ENCODE results near the gene SDC4.

Gene SDC4

DNA sequence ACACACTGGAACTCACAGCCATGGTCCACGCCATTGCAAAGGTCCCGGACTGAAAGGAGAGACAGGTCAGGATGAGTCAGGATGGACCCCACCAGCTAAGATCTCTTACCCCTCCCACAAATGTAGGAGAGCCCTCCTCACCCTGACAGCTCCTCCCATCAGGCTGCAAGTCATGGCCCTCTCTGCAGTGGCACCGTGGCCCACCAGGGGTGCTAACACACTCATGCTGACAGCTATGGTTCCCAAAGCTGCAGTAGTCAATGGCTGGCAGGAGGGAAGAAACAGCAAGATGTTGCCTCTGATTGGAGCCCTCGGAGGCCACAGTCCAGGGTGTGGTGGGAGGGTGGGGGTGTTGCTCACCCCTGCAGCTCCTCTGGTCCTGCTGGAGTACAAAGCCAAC is 47.3 kb downstream of the SDC4 start:
- no peaks in the 10 kb centered on the region for H3K9me3 ChIP-seq
- H3K4me1 ChIP-seq: no peaks in the 10 kb centered on the region
- H4K20me1 ChIP-seq: no peaks in the 10 kb centered on the region
- H3K36me3 ChIP-seq: no peaks in the 10 kb centered on the region
- H3K27me3 ChIP-seq: no peaks in the 10 kb centered on the region
- H3K27ac ChIP-seq: no peak overlapping the region
- H3K9ac ChIP-seq: no peak overlapping the region
- H3K4me2 ChIP-seq: no peak overlapping the region
- no peak for TF ChIP-seq Cebpa-rat (IDR thresholded peaks at IDR 0.05)
- H3K4me3 ChIP-seq: no peak overlapping the region

DNA sequence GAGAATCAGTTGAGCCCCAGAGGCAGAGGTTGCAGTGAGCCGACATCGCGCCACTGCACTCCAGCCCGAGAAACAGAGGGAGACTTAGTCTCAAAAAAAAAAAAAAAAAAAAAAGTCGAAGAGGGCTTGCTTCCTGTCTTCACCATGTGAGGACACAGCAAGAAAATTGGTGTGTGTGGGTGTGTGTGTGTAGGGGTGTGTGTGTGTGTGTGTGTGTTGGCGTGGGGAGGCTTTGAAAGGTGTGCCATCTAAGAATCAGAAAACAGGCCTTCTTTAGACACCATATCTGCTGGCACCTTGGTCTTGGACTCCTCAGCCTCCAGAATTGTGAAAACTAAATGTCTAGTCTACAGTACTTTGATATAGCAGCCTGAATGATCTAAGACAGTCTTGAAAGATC is 48.4 kb downstream of the SDC4 start:
- Histone ChIP-seq H4K20me1 (no peaks in the 10 kb centered on the region), H3K4me1 (no peaks in the 10 kb centered on the region), H3K36me3 (no peaks in the 10 kb centered on the region), H3K4me3 (no peak overlapping the region), H3K9ac (no peak overlapping the region), H3K4me2 (no peak overlapping the region), H3K27ac (no peak overlapping the region), H3K27me3 (no peaks in the 10 kb centered on the region), H3K9me3 (peaks cover 5% of the 10 kb centered on the region)
- no peak for TF ChIP-seq Cebpa-rat (IDR thresholded peaks at IDR 0.05)

DNA sequence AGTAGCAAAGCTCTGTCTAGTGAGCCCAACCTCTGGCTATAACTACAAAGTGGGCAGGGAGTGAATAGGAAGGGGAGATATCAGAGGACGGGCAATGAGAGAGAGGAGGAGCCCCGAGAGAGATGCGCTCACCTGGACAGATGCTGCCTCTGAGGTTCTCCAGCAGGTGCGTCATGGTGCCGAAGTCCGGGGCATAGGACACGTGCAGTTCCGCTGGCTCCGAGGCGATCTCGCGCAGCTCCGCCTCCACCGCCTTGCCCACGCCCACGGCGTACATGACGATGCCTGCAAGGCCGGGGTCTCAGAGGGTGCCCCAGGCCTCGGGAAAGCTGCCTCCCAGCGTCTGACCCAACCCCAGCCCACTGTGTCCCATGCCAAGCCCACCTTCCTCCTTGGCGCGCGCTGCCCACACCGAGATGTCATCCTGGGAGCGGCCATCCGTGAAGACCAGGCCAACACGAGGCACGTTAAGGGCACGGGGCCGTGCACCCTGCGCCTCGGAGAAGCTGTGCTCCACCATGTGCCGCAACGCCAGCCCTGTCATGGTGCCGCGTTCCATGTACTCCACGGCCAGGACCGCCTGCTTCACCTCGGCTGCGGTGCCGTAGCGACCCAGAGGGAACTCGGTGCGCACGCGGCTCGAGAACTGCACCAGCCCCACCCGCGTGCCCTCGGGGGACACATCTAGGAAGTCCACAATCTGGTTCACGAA is 50.3 kb downstream of the SDC4 start:
- Histone ChIP-seq H3K4me3 (no peak overlapping the region), H3K9ac (no peak overlapping the region), H3K9me3 (peaks cover 8% of the 10 kb centered on the region), H4K20me1 (no peaks in the 10 kb centered on the region), H3K4me1 (no peaks in the 10 kb centered on the region), H3K4me2 (no peak overlapping the region), H3K27ac (no peak overlapping the region), H3K27me3 (peaks cover 14% of the 10 kb centered on the region), H3K36me3 (no peaks in the 10 kb centered on the region)
- no peak for TF ChIP-seq Cebpa-rat (IDR thresholded peaks at IDR 0.05)

DNA sequence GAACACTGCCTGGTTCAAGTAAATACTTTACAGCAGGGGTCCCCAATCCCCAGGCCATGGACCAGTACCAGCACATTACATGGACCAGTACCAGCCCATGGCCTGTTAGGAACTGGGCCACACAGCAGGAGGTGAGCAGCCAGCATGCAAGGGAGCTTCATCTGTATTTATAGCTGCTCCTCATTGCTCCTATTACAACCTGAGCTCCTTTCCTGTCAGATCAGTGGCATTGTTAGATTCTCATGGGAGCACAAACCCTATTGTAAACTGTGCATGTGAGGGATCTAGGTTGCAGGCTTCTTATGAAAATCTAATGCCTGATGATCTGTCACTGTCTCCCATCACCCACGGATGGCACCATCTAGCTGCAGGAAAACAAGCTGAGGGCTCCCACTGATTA is 53.6 kb downstream of the SDC4 start:
- no peak overlapping the region for H3K9ac ChIP-seq
- TF ChIP-seq Cebpa-rat (IDR thresholded peaks at IDR 0.05): no peak
- H3K4me1 ChIP-seq: peaks cover 12% of the 10 kb centered on the region
- H3K4me3 ChIP-seq: no peak overlapping the region
- H3K27ac ChIP-seq: no peak overlapping the region
- no peaks in the 10 kb centered on the region for H3K36me3 ChIP-seq
- peaks cover 8% of the 10 kb centered on the region for H3K9me3 ChIP-seq
- peaks cover 24% of the 10 kb centered on the region for H3K27me3 ChIP-seq
- H4K20me1 ChIP-seq: no peaks in the 10 kb centered on the region
- no peak overlapping the region for H3K4me2 ChIP-seq

DNA sequence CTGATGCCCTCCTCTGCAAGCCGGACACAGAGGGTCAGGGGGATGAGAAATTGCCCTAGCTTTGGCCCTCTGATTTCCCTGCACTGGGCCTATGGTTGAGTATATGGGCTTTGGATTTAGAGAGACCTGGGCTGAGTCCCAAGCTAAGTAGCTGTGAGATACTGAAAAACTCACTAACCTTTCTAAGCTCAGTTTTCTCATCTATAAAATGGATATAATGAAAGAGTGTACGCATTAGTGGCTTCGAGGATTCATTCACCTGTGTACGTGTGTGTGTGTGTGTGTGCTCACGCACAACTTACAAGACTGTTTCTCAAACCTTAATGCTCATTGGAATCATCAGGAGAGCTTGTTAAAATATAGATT is 54.2 kb downstream of the SDC4 start:
- no peak overlapping the region; the same call in 1 of the 2 replicates for H3K9ac ChIP-seq
- H3K4me1 ChIP-seq: peaks cover 12% of the 10 kb centered on the region
- no peaks in the 10 kb centered on the region for H4K20me1 ChIP-seq
- TF ChIP-seq Cebpa-rat (IDR thresholded peaks at IDR 0.05): no peak
- H3K4me2 ChIP-seq: peak overlapping the region; percentile 81; the same call in 1 of the 2 replicates
- H3K27ac ChIP-seq: no peak overlapping the region
- peaks cover 24% of the 10 kb centered on the region for H3K27me3 ChIP-seq
- H3K9me3 ChIP-seq: peaks cover 8% of the 10 kb centered on the region
- H3K36me3 ChIP-seq: no peaks in the 10 kb centered on the region
- H3K4me3 ChIP-seq: peak overlapping the region; percentile 68

DNA sequence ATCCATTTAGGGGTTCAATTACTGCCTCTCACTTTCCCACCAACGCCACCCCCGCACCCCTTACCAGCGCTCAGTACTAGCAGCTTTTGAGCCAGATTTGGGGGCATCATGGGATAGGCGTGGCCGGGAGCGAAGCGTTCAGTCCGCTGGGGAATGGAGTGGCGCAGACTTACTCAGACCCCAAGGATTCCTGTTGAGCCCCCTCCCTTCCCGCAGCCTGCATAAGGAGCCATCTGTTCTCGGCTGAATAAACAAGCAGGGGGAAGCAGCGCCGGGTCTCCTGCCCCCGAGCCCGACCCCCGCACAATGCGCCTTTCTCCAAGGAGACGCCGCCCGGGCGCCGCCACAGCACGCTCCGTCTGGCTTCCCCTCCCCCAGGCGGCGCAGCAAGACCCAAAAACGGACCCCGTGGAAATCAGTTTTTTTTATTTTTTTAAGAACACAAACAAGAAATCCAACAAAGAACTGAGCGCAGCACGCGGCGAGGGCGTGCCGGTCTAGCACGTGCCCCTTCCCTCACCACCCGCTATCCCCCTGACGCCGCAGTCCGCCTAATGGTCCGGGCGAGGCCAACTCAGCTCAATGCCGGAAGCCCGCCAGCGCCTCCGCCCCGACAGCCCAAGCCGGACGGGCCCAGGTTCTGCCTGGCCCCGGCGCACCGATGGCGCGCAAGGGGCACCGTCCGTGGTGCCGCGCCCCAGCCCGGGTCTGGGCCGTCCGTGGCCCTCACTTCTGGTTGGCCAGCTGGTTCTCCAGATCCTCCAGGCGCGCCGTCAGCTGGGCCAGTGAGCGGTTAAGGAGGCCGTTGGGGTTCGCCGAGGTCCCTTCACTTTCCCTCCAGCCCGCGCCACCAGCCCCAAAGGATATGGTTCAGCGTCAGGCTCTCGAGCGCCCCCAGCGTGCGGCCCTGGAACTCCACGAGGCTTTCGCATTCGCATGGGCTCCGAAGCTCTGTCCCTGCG is 54.9 kb downstream of the SDC4 start:
- Histone ChIP-seq H3K27ac (peak overlapping the region; percentile 64), H3K9me3 (peaks cover 8% of the 10 kb centered on the region), H3K4me3 (peak overlapping the region; percentile 68), H3K9ac (peak overlapping the region; percentile 39), H4K20me1 (no peaks in the 10 kb centered on the region), H3K4me1 (peaks cover 12% of the 10 kb centered on the region), H3K36me3 (no peaks in the 10 kb centered on the region), H3K4me2 (peak overlapping the region; percentile 81), H3K27me3 (peaks cover 24% of the 10 kb centered on the region)
- no peak for TF ChIP-seq Cebpa-rat (IDR thresholded peaks at IDR 0.05)

DNA sequence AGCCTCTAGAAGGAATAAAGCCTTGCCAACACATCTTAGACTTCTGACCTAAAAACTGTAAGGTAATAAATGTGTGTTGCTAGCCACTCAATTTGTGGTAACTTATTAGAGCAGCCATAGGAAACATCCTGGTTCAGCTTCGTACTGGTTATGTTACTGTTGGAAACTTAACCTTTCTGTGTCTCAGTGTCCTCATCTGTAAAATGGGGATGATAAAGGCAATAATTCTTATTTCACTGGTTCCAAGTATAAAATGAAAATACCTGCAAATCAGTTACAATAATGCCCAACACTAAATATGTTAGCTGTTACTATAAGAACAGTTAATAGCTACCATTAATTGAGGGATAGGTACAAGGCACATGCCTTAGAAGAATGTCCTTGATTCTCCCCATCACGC is 55.9 kb downstream of the SDC4 start:
- Histone ChIP-seq H3K9ac (no peak overlapping the region), H3K36me3 (no peaks in the 10 kb centered on the region), H3K4me1 (peaks cover 12% of the 10 kb centered on the region), H3K27ac (no peak overlapping the region), H3K4me2 (no peak overlapping the region), H3K27me3 (peaks cover 24% of the 10 kb centered on the region), H4K20me1 (no peaks in the 10 kb centered on the region), H3K9me3 (peaks cover 8% of the 10 kb centered on the region), H3K4me3 (no peak overlapping the region)
- TF ChIP-seq Cebpa-rat (IDR thresholded peaks at IDR 0.05): no peak

DNA sequence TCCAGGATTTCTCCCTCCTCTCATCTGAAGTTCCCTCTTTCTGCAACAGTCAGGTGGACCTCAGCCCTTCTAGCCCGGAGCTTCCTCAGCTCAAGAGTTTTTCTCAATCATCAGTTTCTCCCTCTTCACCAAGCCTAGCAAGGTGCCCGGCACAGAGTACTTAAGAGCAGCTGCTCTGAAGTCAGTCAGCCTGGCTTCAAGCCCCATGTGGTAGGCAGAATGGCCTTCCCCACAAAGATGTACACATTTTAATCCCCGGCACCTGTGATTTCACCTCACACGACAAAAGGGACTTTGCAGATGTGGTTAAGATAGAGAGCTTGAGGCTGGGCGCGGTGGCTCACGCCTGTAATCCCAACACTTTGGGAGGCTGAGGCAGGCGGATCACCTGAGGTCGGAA is 56.7 kb downstream of the SDC4 start:
- Histone ChIP-seq H3K27ac (no peak overlapping the region), H3K4me2 (no peak overlapping the region), H3K4me3 (no peak overlapping the region), H3K27me3 (peaks cover 24% of the 10 kb centered on the region), H3K4me1 (peaks cover 12% of the 10 kb centered on the region), H4K20me1 (no peaks in the 10 kb centered on the region), H3K9ac (no peak overlapping the region), H3K9me3 (peaks cover 8% of the 10 kb centered on the region), H3K36me3 (no peaks in the 10 kb centered on the region)
- no peak for TF ChIP-seq Cebpa-rat (IDR thresholded peaks at IDR 0.05)

DNA sequence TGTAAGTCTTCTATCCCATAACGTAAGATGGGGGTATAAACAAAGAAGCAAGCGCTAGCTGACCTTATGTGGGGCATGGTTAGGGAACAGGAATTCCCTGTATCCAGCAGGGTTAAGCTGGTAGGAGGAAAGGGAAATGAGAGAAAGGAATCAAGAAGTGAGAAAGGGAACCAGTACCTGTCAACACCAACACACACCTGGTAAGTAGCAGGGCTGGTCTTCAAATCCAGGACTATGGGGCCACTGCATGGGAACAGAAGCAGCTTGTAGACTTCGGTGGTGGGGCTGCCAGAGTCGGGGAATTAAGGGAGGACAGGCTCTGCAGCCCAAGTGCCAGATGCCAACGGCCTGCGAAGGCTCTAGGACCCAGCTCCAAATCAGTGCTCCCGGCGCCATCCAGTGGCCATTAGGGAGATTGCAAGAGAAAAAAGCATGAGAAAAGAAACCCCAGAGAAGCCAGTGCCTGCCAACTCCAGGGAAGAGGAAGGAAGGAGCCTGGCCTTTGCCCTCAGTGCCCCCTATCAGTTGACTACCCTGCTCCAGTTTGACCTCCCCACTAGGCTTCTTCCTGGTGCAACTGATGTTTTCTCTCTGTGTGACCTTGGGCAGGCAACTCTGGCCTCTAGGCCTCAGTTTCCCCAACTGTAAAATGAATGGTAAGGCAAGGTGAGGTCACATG is 57.4 kb downstream of the SDC4 start:
- H3K4me2 ChIP-seq: no peak overlapping the region
- TF ChIP-seq Cebpa-rat (IDR thresholded peaks at IDR 0.05): no peak

More for the DNA sequence above, 57.4 kb downstream of the SDC4 start:
- peaks cover 8% of the 10 kb centered on the region for H3K9me3 ChIP-seq
- peaks cover 12% of the 10 kb centered on the region for H3K4me1 ChIP-seq
- H3K27ac ChIP-seq: no peak overlapping the region
- no peak overlapping the region for H3K9ac ChIP-seq
- H3K36me3 ChIP-seq: no peaks in the 10 kb centered on the region
- peaks cover 24% of the 10 kb centered on the region for H3K27me3 ChIP-seq
- H3K4me3 ChIP-seq: no peak overlapping the region
- H4K20me1 ChIP-seq: no peaks in the 10 kb centered on the region

Measured in BLaER1 (cell line).